UCSD-AML1 (cell line): ENCODE data around the gene ZCCHC14.
"Not testable (repeated sequence)": the region's sequence is repeated elsewhere in the genome, so short reads cannot be mapped to it uniquely, and the experiment has no call there.

Experiments
- DNase-seq: peaks from one replicate; lab custom pipeline; 2025; ENCODE audit not compliant: unreplicated experiment; lab: John Stamatoyannopoulos, UW

The ZCCHC14 gene

DNA sequence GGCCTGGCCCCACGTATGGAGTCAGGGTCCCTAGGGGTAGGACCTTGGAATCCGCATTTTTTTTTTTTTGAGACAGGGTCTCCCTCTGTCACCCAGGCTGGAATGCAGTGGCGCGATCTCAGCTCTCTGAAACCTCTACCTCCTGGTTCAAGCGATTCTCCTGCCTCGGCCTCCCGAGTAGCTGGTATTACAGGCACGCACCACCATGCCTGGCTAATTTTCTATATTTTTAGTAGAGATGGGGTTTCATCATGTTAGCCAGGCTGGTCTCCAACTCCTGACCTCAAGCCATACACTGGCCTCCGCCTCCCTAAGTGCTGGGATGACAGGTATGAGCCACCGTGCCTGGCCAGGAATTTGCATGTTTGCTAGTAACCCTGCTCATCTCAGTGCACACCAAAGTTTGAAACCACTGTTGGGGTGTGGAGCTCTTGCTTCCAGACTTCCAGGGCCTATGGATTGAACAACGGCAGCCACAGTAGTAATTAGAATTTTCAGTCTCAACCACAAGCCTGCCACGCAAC, 5.0 kb upstream of the ZCCHC14 start:
- DNase-seq: not testable (repeated sequence)

DNA sequence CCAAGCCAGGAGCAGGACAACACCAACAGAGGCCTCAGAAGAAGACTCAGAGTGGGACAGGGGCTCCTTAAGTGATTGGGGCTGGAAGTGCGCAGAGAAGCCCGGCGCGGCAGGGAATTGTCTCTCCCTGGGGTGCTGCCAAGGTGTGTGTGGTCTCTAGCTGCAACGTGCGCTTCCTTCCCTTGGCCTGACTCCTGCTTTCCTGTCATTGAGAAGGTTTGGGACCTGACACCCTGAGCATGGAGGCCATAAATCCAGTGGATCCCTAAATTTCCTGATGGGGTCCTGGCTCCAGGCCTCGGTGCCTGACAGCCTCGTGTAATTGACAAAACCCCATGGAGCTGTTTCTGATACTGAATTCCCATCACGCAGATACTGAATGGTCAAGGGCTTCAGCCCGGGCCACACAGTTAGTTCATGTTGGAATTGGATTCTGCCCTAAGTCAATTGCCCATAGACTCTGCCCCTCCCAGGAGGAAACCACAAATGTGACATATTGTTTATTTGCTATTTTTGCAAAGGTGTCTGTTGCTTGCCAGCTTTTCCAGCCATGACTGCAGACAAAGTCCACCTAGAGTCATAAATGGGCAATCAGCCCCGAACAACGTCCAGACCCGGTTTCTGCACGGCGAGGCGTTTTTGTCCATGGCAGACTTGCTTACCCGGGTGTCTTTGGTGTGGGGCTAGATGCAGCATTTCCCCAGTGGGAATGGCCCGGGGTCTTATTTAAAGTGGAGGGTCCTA, 4.4 kb upstream of the ZCCHC14 start:
- not testable (repeated sequence) for DNase-seq

DNA sequence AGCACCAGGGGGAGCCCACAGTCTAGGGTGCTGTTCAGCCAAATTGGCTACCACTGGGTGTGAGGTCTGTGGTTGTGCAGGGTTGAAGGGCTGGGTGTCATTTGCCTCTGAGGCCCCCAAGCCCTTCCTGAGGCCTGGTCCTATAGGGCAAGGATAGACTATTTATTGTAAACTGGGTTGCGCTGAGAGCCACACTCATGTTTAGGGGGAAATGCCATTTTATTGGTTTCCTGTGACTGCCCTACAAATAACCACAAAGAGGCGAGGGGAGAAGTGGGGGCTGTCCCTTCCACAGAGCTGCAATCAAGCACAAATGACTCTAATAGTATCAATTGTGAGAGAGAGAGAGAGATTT, 3.6 kb upstream of the ZCCHC14 start:
- no peak for DNase-seq

DNA sequence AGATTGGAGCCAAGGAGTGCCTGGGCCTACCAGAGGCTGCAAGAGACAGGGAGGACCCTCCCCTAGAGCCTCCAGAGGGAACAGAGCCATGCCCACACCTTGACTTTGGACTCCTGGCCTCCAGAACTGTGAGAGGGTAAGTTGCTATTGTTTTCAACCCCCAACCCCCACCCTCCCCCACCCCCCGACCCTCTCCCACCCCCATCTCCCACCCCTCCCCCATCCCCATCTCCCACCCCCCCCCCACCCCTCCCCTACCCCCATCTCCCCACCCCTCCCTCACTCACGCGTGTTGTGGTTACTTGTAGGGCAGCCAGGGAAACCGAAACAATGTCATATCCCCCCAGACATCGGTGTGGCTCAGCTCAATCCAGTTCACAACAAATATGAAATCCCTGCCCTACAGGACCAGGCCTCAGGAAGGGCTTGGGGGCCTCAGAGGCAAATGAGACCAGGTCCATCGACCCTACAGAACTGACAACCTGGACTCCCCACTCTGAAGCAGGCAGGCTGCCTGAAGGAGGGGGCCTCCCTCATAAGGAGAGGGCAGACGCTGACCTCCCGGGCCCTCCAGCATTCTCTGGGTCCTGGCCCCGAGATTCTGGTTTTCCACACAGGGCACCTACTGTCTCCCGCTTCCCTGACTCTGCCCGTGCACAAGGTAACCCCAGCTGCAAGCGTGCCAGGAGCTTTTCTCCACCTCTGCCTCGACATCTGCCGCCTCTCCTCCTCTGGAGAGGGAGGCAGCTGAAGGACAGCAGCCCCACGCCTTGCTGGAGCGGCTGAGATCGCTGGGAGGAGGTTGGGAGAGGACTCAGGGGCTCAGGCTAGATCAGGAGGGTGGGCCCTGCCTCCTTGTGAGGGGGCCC, 3.0 kb upstream of the ZCCHC14 start:
- DNase-seq: no peak

DNA sequence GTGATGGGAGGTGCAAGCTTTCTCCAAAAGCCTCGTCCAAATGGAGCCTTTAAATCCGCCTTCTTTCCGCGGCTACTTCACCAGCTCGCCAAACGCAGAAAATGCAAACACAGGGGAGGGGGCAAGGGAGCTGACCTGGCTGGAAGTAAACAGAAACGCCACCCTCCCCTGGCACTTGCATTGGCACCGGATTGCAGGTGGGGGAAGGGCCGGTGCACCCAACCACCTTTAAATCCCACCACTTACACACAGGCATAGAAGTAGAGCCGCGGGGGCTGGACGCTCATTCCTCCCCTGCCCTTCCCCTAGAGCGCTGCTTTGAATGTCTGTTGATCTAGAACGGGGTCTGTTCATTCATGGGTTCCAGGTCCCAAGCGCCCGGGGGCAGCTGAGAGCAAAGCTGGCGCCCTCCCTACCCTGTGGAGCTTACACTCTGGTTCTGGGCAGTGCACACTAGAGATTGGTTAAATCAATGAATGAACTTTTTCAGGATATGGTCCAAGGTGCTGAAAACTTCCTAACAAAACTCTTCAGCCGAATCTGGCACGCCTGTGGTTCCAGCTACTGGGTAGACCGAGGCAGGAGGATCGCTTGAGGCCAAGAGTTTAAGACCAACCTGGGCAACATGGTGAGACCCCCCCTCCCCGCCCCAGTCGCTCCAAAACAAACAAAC, 920 bp upstream of the ZCCHC14 start:
- no peak for DNase-seq

DNA sequence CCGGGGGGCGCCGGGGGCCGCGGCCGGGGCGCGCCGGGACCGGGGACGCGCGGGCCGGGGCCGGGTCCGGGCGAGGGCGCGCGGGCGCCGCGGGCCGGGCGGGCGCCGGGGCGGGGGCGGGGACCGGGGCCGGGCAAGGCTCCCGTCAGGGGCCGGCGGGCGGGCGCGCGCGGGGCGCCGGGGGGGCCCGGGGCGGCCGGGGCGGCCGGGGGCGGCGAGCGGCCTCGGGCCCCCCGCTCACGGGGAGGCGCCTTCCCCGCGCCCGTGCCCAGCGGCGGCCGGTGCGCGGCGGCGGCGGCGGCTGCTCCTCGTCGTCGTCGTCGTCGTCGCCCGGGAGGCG, 563 bp downstream of the ZCCHC14 start:
- no peak for DNase-seq

DNA sequence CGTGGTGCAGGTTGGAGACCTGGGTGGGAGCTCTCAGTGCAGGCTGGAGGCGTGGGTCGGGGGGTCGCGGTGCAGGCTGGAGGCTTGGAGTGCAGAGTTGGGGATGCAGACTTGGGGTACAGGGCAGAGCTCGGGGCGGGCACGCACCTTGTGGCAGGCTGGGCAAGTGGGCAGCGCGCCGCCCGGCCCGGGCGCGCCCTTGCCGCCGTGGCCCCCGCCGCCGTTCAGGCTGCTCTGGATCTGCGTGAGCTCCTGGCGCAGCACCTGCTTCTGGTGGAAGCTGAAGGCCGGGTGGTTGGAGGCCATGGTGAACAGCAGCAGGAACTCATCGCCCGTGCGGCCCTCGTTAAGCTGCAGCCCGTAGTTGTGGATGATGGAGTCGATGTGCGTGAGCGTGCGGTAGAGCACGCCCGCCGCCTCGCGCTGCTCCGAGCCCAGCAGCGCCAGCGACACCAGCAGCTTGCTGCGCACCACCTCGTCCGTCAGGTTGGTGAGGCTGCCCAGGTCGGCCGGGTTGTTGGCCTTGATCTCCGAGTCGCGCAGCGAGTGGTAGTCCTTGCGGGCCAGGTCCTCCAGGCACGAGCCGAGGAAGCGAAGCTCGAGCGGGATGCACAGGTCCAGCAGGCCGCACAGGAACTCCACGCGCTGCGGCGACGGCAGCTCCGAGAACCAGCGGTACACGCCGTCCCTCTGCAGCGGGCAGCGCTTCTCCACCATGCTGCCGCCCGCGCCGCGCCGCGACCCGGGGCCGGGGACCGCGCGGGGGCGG, 1.1 kb downstream of the ZCCHC14 start:
- DNase-seq: no peak

DNA sequence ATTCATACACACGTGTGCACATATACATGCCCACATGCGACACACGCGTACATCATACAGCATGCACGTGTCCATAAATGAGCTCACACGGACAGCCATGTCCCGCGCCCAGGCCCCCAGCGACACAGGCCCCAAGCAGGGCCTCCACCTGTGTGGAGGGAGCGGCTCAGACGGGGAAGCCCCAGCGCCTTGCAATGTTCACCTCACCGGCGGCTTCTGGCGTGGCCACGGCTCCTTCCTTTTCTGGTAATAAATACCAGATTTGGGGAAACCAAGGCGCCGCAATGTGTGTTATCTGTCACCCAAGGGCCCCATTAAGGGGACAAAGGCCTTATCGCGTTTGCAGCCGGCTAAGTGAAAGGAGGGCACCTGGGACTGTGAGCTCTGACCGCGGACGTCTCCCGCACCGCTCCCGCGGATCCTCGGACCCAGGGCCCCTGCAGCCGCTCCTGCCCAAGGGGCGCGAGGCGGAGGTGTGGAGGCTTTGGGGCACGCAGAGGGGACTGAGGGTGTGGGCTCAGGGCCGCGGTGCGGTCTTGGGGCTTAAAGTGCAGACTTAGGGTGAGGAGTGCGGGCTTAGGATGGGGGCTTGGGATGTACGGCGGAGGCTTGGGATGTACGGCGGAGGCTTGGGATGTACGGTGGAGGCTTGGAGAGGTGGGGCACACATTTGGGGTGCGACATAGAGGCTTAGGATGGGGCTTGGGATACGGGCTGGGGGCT, 1.9 kb downstream of the ZCCHC14 start:
- not testable (repeated sequence) for DNase-seq

DNA sequence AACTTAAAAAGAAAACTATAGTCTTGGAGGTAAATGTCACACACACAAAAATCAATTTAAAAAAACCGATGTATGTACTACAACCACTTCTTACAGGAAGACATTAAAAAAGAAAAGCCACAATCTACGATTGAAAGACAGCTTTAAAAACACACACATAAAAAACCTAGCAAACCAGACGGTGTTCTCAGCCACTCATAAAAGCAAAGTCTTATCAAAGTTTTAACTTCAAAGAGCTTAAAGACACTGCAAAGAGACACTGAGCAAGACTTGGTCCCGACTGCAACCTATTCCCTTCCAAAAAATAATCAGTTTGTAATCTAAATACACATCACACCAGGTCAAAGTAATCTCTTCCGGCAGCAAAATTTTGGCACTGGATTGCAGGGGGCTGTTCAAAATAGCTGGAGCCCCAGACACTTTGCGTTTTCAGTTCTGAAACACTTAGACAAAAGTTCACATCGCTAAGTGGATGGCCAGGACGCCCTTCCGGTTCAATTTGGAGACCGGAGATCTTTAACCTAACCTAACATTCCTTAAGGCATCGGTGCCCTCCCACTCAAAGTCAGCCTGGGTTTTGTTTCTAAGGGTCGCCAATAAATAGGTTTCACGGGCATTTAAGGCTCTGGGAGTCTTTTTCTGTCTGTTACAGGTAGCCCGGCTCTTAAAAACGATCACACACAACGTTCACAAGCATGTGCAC, 2.6 kb downstream of the ZCCHC14 start:
- no peak for DNase-seq

DNA sequence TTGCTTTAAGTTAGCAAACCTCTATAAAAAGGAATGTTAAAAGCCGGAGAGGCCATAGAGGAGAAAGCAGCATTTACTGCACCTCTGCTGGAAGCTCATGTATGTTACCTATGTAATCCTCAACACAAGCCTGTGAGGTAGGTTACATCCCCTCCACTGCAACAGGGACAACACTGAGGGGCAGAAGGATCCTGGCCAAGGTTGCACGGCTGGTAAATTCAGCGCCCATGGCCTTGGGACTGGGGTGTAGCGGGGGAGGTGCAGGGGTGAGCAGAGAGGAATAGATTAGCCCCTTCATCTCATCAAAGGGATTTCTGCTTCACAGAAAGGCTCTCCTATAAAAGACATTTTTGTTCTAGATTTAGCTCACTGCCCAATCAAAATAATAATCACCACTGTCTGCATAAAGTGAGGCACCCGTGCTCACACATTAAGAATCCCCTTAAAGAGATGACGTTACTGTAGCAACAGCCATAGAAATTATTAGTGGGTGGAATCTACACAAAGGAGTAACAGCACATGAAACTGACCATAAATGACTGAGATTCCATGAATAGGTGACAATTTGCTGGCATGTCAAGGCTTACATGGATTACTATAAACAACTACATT, 3.3 kb downstream of the ZCCHC14 start:
- no peak for DNase-seq

DNA sequence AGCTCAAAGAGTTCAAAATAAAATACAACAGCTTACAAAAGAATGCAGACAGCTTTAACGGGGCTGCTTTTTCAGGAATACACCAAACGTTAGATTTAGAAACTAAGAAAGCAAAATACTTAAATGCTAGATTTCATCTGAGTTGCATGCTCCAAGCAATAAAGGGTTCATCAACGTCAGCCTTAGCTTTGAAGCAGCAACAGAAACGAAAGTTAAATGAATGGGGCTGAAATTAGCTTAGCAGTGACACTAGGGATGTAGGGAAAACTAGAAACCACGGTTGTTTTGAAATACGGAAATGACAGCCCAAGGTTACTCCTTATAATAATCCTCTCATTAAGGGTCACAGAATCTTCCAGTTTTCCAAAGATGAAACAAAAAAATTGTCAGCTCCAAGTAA, 3.9 kb downstream of the ZCCHC14 start:
- DNase-seq: not testable (repeated sequence)

DNA sequence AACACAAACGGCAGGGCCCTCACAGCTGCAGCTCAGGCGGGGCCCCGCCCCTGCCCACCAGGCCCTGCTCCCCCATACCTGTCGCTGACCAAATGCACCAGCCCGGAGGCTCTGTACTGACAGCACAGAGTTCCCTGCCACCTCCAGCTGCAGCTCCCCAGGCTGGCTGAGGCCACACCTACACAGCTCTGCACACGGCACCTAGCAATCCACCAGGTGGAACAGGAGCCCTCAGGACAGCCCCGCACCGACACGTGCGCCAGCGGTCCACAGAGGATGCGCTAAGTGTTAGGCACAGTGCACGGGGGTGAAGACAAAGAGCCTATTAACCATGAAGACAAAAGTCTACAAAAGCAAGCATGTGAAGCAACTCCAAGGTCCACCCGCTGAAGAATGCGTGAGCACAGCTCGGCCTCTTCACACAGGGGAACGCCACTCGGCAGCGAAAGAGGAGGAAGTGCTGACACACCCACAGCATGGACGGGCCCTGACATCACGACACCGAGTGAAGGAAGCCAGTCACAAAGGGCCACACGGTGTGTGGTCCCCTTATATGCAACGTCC, 5.4 kb downstream of the ZCCHC14 start:
- DNase-seq: no peak

DNA sequence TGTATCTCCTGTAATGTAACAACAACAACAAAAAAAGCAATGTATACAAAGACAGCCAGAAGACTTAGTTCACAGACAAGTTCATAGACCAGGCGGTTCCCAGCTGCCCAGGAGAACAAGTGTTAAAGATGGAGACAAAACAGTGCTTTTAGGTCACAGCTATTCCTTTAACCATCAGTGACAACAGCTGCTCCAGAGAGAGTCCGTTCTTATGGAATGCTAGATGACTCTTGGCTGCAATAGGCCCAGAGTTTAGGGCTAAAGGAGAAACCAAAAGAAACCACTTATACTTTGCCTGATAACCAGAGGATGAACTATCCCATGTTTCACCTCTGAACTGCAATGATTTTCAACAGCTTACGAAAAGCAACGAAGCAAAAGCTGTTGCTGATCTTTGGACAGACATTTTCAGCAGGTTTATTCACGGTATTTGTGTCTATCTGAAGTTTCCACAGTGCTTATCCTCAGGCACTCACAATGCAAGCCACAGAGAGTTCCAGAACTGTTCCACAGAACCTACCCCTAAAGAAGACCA, 6.0 kb downstream of the ZCCHC14 start:
- DNase-seq: no peak

DNA sequence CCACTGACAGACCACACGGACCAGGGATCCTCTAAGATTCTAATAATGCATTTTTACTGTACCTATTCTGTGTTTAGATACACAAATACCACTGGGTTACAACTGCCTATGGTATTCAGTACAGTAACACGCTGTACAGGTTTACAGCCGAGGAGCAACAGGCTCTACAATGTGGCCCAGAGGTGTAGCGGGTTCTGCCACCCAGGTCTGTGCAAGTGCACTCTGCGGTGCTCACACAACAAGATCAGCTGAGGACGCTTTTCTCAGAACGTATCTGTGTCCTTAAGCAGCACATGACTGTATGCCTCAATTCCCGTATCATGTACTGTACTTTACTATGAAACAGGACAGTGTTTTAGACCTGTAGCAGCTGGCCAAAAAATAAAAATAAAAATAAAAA, 6.5 kb downstream of the ZCCHC14 start:
- DNase-seq: no peak

DNA sequence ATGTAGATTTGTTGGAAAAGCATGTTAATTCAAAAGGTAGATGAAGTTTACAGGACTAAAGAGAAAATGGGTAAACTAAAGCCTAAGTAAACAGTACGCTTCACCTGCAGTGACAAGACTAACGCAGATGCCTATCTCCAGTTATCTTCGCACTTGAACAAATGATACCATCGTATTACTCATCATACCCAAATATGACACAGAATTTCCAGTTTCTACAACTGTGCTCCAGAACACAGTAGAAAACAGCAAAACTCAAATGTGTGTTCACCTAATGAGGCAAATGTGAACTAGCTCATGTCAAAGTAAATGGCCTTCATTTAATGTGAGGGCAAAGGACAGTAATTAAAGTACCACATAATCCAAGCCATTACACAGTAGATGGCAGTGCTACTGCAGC, 7.0 kb downstream of the ZCCHC14 start:
- DNase-seq: not testable (repeated sequence)

DNA sequence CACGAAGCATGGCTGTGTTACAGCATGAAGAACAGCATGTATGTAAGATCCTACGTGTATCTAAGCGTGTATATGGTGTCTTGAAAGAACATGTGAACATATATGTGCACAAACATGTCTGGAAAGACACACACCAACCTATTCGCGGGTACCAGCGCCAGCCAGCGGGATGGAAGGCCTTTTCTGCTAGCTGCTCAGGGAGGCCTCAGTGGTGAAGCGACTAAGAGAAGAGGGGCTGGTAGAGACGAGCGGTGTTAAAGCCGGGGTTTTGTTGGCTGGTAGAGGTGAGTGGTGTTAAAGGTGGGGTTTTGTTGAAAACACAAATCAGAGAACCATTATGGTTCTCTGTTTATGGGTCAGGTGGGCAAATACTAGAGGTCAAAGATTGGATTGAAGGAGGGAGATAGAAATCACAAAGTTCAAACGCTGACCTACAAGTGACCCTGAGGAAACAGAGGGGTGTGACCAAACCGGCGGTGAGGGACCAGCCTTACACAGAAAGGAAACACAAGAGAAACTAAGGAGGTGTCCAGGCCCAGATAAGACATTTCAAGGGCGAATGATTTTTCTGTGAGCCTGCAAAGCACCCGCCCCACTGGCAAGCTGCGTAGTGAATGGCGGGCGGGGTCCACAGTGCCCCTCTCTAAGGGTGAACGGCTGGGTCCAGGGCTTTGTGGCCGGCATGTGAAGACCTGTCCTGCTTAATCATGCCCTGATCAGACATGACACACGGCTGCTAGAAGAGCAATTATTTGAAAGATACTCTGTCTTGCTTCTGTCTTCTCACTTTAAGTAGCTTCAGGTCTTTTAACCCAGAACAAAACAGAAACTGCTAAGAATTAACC, 8.1 kb downstream of the ZCCHC14 start:
- DNase-seq: no peak

DNA sequence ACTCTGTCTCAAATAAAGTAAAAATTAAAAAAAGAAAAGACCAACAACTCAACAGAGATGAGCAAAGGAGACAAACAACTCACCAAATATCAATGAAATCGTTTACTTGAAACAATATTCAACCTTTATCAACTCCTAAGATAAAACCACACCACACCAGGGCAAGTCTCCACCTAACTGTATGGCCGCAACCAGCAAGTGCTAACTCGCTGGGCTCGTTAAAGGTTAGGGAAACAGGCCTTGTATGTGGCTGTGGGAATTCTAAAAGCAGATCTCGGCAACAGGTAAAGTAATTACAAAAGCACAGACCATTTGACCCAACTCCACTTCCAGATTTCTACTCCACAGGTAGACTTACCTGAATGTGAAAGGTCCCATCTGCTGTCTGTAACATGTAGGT, 9.3 kb downstream of the ZCCHC14 start:
- DNase-seq: no peak

DNA sequence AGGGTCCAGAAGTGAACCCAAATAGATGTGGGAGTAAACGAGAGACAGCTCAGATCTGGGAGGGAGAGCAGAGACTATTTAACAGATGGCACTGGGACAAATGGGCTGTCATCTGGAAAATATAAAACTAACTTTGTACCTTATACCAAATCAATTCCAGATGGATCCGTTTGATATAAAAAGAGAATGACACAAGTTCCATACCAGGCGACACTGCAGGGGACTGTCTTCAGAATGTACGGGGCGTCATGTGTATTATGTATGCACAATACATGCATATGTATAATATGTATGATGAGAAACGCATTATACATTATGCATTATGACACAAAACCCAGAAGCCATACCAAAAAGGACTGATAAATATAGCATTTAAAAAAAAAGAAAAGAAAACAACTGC, 10.2 kb downstream of the ZCCHC14 start:
- not testable (repeated sequence) for DNase-seq
